HepG2 (cell line): ENCODE measurements around the gene SMIM20. TPM values are rescaled to one million over a fixed set of nuclear protein-coding genes. Genes with fewer than 3 reads are reported as not detected.

Experiments used
- BHLHE40 ChIP-seq: IDR thresholded peaks from 2 replicates; pipeline ENCODE4 v1.6.1; 2011; ENCODE audit warnings: low read length, improper control_type of control experiment
- E2F1 ChIP-seq: sonication (generic); formaldehyde crosslinking; IDR thresholded peaks from 2 replicates; pipeline ENCODE4 v1.5.0; 2020; ENCODE audit warnings: missing genetic modification reagents
- GABPA ChIP-seq, 2 experiments: IDR thresholded peaks; 2 replicates each; pipeline ENCODE4 v1.6.1; 2011 to 2016; ENCODE audit warnings: low read depth in 2 of 2, low read length in 1 of 2, missing biosample characterization in 1 of 2, missing genetic modification characterization in 1 of 2
- GATAD1 ChIP-seq: IDR thresholded peaks from 2 replicates; pipeline ENCODE4 v1.6.1; 2016; ENCODE audit warnings: missing genetic modification reagents, missing compliant biosample characterization
- IRF9 ChIP-seq: sonication (generic); formaldehyde crosslinking; IDR thresholded peaks from 2 replicates; pipeline ENCODE4 v1.8.0; 2022; ENCODE audit warnings: missing genetic modification reagents, mild to moderate bottlenecking, borderline replicate concordance
- KLF12 ChIP-seq: sonication (generic); formaldehyde crosslinking; IDR thresholded peaks from 2 replicates; pipeline ENCODE4 v1.4.0; 2020; ENCODE audit warnings: missing genetic modification reagents, borderline replicate concordance
- KLF15 ChIP-seq: sonication (generic); formaldehyde crosslinking; IDR thresholded peaks from 2 replicates; pipeline ENCODE4 v1.8.1; 2023; ENCODE audit warnings: borderline replicate concordance, mild to moderate bottlenecking, inconsistent platforms, missing genetic modification reagents, mixed read lengths
- MAX ChIP-seq: IDR thresholded peaks from 2 replicates; pipeline ENCODE4 v1.6.1; 2012; ENCODE audit warnings: inconsistent platforms
- MXI1 ChIP-seq: IDR thresholded peaks from 3 replicates; pipeline ENCODE4 v1.6.1; 2012; ENCODE audit warnings: low read depth, low read length, inconsistent platforms, borderline replicate concordance
- NFE2L2 ChIP-seq: fragments of 150-350 bp; IDR thresholded peaks from 2 replicates; pipeline ENCODE4 v1.6.1; 2014; ENCODE audit warnings: low read length
- SKIL ChIP-seq: sonication (generic); formaldehyde crosslinking; IDR thresholded peaks from 2 replicates; pipeline ENCODE4 v1.8.0; 2022; ENCODE audit warnings: missing genetic modification reagents, mild to moderate bottlenecking, moderate library complexity, borderline replicate concordance
- THAP11 ChIP-seq: IDR thresholded peaks from 2 replicates; pipeline ENCODE4 v1.6.1; 2016; ENCODE audit warnings: missing biosample characterization, missing genetic modification reagents
- TP53 ChIP-seq: sonication (generic); formaldehyde crosslinking; conservative IDR thresholded peaks from 2 replicates; pipeline ENCODE4 v1.4.0; 2020; ENCODE audit warnings: missing genetic modification reagents
- TRAFD1 ChIP-seq: sonication (generic); formaldehyde crosslinking; IDR thresholded peaks from 2 replicates; pipeline ENCODE4 v1.5.1; 2020; ENCODE audit warnings: missing genetic modification reagents, mild to moderate bottlenecking, borderline replicate concordance
- ZFP91 ChIP-seq: sonication (generic); formaldehyde crosslinking; IDR thresholded peaks from 2 replicates; pipeline ENCODE4 v1.9.0; 2022; ENCODE audit warnings: missing genetic modification reagents, mild to moderate bottlenecking, borderline replicate concordance
- ZMAT3 ChIP-seq: sonication (generic); formaldehyde crosslinking; conservative IDR thresholded peaks from 2 replicates; pipeline ENCODE4 v1.7.0; 2021; ENCODE audit warnings: missing genetic modification reagents
- ZNF10 ChIP-seq: sonication (generic); formaldehyde crosslinking; IDR thresholded peaks from 2 replicates; pipeline ENCODE4 v1.4.0; 2020; ENCODE audit warnings: mild to moderate bottlenecking, low read depth, missing genetic modification reagents, borderline replicate concordance
- ZNF124 ChIP-seq: sonication (generic); formaldehyde crosslinking; IDR thresholded peaks from 2 replicates; pipeline ENCODE4 v1.4.0; 2020; ENCODE audit warnings: missing genetic modification reagents
- ZNF326 ChIP-seq: sonication (generic); formaldehyde crosslinking; IDR thresholded peaks from 2 replicates; pipeline ENCODE4 v1.4.0; 2020; ENCODE audit warnings: missing genetic modification reagents, borderline replicate concordance
- ZNF33A ChIP-seq: sonication (generic); formaldehyde crosslinking; IDR thresholded peaks from 2 replicates; pipeline ENCODE4 v1.5.1; 2020; ENCODE audit warnings: missing genetic modification reagents, mild to moderate bottlenecking, moderate library complexity, borderline replicate concordance
- ZNF468 ChIP-seq: sonication (generic); formaldehyde crosslinking; IDR thresholded peaks from 2 replicates; pipeline ENCODE4 v1.8.0; 2022; ENCODE audit warnings: mild to moderate bottlenecking, moderate library complexity, missing genetic modification reagents
- ZNF775 ChIP-seq: sonication (generic); formaldehyde crosslinking; IDR thresholded peaks from 2 replicates; pipeline ENCODE4 v1.4.0; 2020; ENCODE audit warnings: missing genetic modification reagents, mild to moderate bottlenecking, moderate library complexity, borderline replicate concordance
- ZNF841 ChIP-seq: sonication (generic); formaldehyde crosslinking; IDR thresholded peaks from 2 replicates; pipeline ENCODE4 v1.8.1; 2023; ENCODE audit warnings: missing genetic modification reagents, borderline replicate concordance
- polyA plus RNA-seq, 8 experiments: library from polyadenylated mRNA; depleted of rRNA in 3 of 8; stranded (reverse) in 7 of 8; unstranded in 1 of 8; fragments of >200 nt; fragmentation: Illumina TruSeq in 4 of 8; extraction: Trizol in 4 of 8; gene quantifications; 2 replicates each; pipeline versions ENCODE4 v1.2.1 to v1.2.3, GENCODE V29; 2011 to 2016; ENCODE audit warnings: low read depth in 4 of 8, missing spikeins in 1 of 8, mixed read lengths in 1 of 8; ENCODE audit not compliant: insufficient read depth in 1 of 8
- total RNA-seq, 5 experiments: library from RNA; depleted of rRNA; stranded (reverse); fragments of >200 nt; fragmentation: Illumina TruSeq; extraction: Trizol; gene quantifications; 2 replicates each; pipeline ENCODE4 v1.2.3, GENCODE V29; 2016; ENCODE audit warnings: low read depth in 1 of 5

Gene SMIM20
- total and polyA plus RNA-seq, 2 of the 13 experiments (the other 11 are each of a cell fraction or from before 2014, with no cell fraction given), result 26.3 to 30.2 TPM

- TF ChIP-seq ZNF841 (no peak), ZFP91 (CRISPR knock-in tag) (no peak), MAX (no peak), ZNF326 (CRISPR knock-in tag) (no peak), BHLHE40 (peak; percentile 73; the same call in 1 of the 2 replicates), TRAFD1 (no peak), TP53 (no peak), ZNF775 (CRISPR knock-in tag) (no peak), KLF12 (CRISPR knock-in tag) (no peak), ZMAT3 (CRISPR knock-in tag) (no peak), NFE2L2 (peak; percentile 100), ZNF33A (CRISPR knock-in tag) (no peak), ZNF468 (CRISPR knock-in tag) (no peak), KLF15 (CRISPR knock-in tag) (no peak), ZNF10 (CRISPR knock-in tag) (no peak), GATAD1 (CRISPR knock-in tag) (peak; percentile 34; the same call in 1 of the 2 replicates), MXI1 (no peak; the same call in 2 of the 3 replicates), SKIL (CRISPR knock-in tag) (no peak), E2F1 (no peak), THAP11 (CRISPR knock-in tag) (peak; percentile 51), ZNF124 (peak; percentile 42; the same call in 1 of the 2 replicates), GABPA (IDR thresholded peaks at IDR 0.05; ENCODE audit: low read depth, low read length) (no peak), GABPA (CRISPR knock-in tag; IDR thresholded peaks at IDR 0.05; ENCODE audit: low read depth) (no peak), IRF9 (CRISPR knock-in tag) (no peak)
Observed at GRCh38 chr4:25919676-25920075, 5.7 kb downstream of the SMIM20 start (continued).
